OCI-LY7 (cell line): ENCODE measurements around the gene PTPRO. TPM values are rescaled to one million over a fixed set of nuclear protein-coding genes. Genes with fewer than 3 reads are reported as not detected.

ENCODE experiments used
- BruUV-seq: library from RNA; stranded (reverse); fragments of 400-500 nt; replicated peaks from 2 replicates; lab custom pipeline; 2021; lab: Mats Ljungman, UMichigan
- CTCF ChIA-PET: fragments of 300-600 bp; sonication (Branson Sonifier 250); formaldehyde crosslinking; loops from one replicate; lab custom pipeline; 2022; ENCODE audit warnings: antibody characterized with exemption; ENCODE audit not compliant: unreplicated experiment; lab: Charles Lee
- POLR2A ChIA-PET: fragments of 300-600 bp; sonication (Branson Sonifier 250); formaldehyde crosslinking; loops from one replicate; lab custom pipeline; 2022; ENCODE audit warnings: antibody characterized with exemption; lab: Charles Lee
- DNase-seq: peaks from one replicate; pipeline ENCODE4 v3.0.0-alpha.2; 2015; ENCODE audit warnings: low spot score
- H2AFZ ChIP-seq: fragments of 200-600 bp; sonication (generic), shearing (Covaris generic); 2 replicates; pipeline ENCODE4 v1.6.1; 2014; ENCODE audit warnings: mild to moderate bottlenecking, antibody characterized with exemption, low read length, moderate library complexity
- H3K27ac ChIP-seq: fragments of 200-600 bp; sonication (generic); 2 replicates; pipeline ENCODE4 v1.5.1; 2014; ENCODE audit warnings: mixed run types, low read depth, mild to moderate bottlenecking, moderate library complexity, low read length, inconsistent platforms; ENCODE audit not compliant: poor library complexity, severe bottlenecking
- H3K36me3 ChIP-seq: fragments of 200-600 bp; sonication (generic); 2 replicates; pipeline ENCODE4 v1.6.1; 2014; ENCODE audit warnings: mild to moderate bottlenecking, antibody characterized with exemption, low read length, moderate library complexity, mixed read lengths; ENCODE audit not compliant: insufficient read depth
- H3K4me1 ChIP-seq: fragments of 200-600 bp; sonication (generic); 2 replicates; pipeline ENCODE4 v1.5.1; 2014; ENCODE audit warnings: mild to moderate bottlenecking, low read length; ENCODE audit not compliant: insufficient read depth, poor library complexity, severe bottlenecking
- H3K4me2 ChIP-seq: fragments of 200-600 bp; sonication (generic); 2 replicates; pipeline ENCODE4 v1.6.1; 2014; ENCODE audit warnings: mild to moderate bottlenecking, low read length
- H3K4me3 ChIP-seq: fragments of 200-600 bp; sonication (generic); 2 replicates; pipeline ENCODE4 v1.5.1; 2014; ENCODE audit warnings: mild to moderate bottlenecking, low read depth, low read length; ENCODE audit not compliant: poor library complexity, severe bottlenecking
- H3K79me2 ChIP-seq: fragments of 200-600 bp; sonication (generic); 2 replicates; pipeline ENCODE4 v1.6.1; 2016; ENCODE audit warnings: low read depth, mild to moderate bottlenecking, low read length, moderate library complexity, mixed read lengths; ENCODE audit not compliant: insufficient read depth
- H3K9me2 ChIP-seq: fragments of 200-600 bp; sonication (generic); 2 replicates; pipeline ENCODE4 v1.6.1; 2016; ENCODE audit warnings: mild to moderate bottlenecking, low read length, mixed read lengths; ENCODE audit not compliant: insufficient read depth
- H3K9me3 ChIP-seq: fragments of 200-600 bp; sonication (generic); 2 replicates; pipeline ENCODE4 v1.6.1; 2014; ENCODE audit warnings: mild to moderate bottlenecking, mixed run types, low read length, mixed read lengths
- H4K20me1 ChIP-seq: fragments of 200-600 bp; sonication (generic); 2 replicates; pipeline ENCODE4 v1.6.1; 2014; ENCODE audit warnings: mild to moderate bottlenecking, antibody characterized with exemption, low read length, moderate library complexity, mixed read lengths; ENCODE audit not compliant: insufficient read depth
- CTCF ChIP-seq: fragments of 200-600 bp; sonication (generic); conservative IDR thresholded peaks from 2 replicates; pipeline ENCODE4 v1.5.1; 2014; ENCODE audit warnings: mild to moderate bottlenecking, antibody characterized with exemption, low read length, moderate library complexity, mixed read lengths
- EZH2phosphoT487 ChIP-seq: fragments of 200-600 bp; sonication (generic); IDR thresholded peaks from 2 replicates; pipeline ENCODE4 v1.6.1; 2018; ENCODE audit warnings: low read depth, borderline replicate concordance, mild to moderate bottlenecking, mixed run types, antibody characterized with exemption, low read length, moderate library complexity, mixed read lengths
- intact Hi-C: fragments of 100-400 bp; cut with micrococcal nuclease; formaldehyde crosslinking; loops from one replicate; pipeline ENCODE4 v1.10.0; 2022; ENCODE audit not compliant: unreplicated experiment
- total RNA-seq, 2 experiments: library from RNA; depleted of rRNA in 1 of 2; stranded (reverse); fragments of >200 nt in 1 of 2; shearing (Covaris generic) in 1 of 2; gene quantifications; 2 replicates each; pipeline ENCODE4 v1.2.3, GENCODE V29; 2014 to 2022

PTPRO gene
- total RNA-seq, 2 experiments from 2014 or later = 0.06 to 0.23 TPM

GRCh38 chr12:15520083-15520482 is 197.8 kb downstream of the PTPRO start:
- POLR2A ChIA-PET = no interaction called here
- no TSS peak for BruUV-seq
- no peak overlapping the region for H3K27ac ChIP-seq
- H3K9me3 ChIP-seq = no peaks in the 10 kb centered on the region
- DNase-seq = no peak
- H3K9me2 ChIP-seq = no peaks in the 10 kb centered on the region
- H4K20me1 ChIP-seq = no peaks in the 10 kb centered on the region
- TF ChIP-seq CTCF (no peak), EZH2phosphoT487 (no peak)
- intact Hi-C loops = loop anchor here (5.0 to 10.0 kb wide), 4 partner anchors 365 to 795 kb away; partner anchors contain the start of genes C12orf60 and WBP11
- no peaks in the 10 kb centered on the region for H3K36me3 ChIP-seq
- no peak overlapping the region for H2AFZ ChIP-seq
- H3K4me1 ChIP-seq = no peaks in the 10 kb centered on the region
- CTCF ChIA-PET = no interaction called here
- no peaks in the 10 kb centered on the region for H3K79me2 ChIP-seq
- H3K4me2 ChIP-seq = no peak overlapping the region
- no peak overlapping the region for H3K4me3 ChIP-seq

- CTCF ChIA-PET = no interaction called here
- no peak overlapping the region for H3K4me2 ChIP-seq
- intact Hi-C loops = loop anchor here (5.0 to 10.0 kb wide), 4 partner anchors 366 to 796 kb away; partner anchors contain the start of genes C12orf60 and WBP11
Observed at GRCh38 chr12:15520844-15521243, 198.5 kb downstream of the PTPRO start.

More at GRCh38 chr12:15520844-15521243, 198.5 kb downstream of the PTPRO start:
- Histone ChIP-seq H4K20me1 (no peaks in the 10 kb centered on the region), H3K4me3 (no peak overlapping the region), H3K36me3 (no peaks in the 10 kb centered on the region), H3K9me3 (no peaks in the 10 kb centered on the region), H3K27ac (no peak overlapping the region), H2AFZ (no peak overlapping the region), H3K9me2 (no peaks in the 10 kb centered on the region), H3K4me1 (peaks cover 7% of the 10 kb centered on the region), H3K79me2 (no peaks in the 10 kb centered on the region)
- no peak for TF ChIP-seq CTCF
- TF ChIP-seq EZH2phosphoT487 = no peak
- POLR2A ChIA-PET = interaction anchor here (1.1 kb wide), 1 partner anchor 15 kb away, joined by 3 read pairs; no protein-coding TSS in a partner anchor
- no peak for DNase-seq
- no TSS peak for BruUV-seq
